ENCODE measurements around the gene KCTD2.

DNA sequence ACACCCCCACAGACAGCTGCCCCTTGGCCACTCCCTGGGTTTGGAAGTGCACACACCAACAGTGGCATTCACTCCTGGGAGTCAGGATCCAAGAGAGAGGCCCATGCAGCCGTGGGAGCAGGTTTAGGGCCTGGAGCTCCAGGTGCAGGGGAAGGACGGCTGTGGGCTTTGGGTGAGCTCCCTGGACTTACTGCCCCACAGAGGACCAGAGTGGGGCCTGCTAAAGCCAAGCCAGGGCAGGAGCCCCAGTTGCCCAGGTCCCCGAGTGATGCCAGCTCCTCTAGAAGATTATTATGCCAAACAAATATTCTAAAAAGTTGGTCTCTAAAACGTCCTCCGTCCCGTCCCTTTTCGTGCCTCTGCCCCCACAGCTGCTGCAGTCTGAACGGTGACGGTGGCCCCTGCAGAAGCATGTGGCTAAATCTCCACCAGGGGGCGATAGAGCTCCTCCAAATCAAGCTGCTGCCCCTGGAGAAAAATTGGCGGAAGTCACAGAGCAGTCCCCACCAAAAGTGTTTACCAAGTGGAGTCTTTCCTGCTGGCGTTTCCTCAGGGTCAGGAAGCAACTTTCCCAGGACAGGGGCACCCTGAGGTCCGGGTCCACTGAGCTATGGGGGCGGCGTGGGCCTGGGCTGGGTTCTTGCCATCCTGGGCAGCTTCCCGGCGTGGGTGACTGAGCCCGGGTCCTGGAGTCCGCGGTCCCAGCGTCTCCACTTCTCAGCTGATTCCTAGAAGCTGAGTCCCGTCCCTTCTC, 67.0 kb downstream of the KCTD2 start:
- TF ChIP-seq, protein P1, sequence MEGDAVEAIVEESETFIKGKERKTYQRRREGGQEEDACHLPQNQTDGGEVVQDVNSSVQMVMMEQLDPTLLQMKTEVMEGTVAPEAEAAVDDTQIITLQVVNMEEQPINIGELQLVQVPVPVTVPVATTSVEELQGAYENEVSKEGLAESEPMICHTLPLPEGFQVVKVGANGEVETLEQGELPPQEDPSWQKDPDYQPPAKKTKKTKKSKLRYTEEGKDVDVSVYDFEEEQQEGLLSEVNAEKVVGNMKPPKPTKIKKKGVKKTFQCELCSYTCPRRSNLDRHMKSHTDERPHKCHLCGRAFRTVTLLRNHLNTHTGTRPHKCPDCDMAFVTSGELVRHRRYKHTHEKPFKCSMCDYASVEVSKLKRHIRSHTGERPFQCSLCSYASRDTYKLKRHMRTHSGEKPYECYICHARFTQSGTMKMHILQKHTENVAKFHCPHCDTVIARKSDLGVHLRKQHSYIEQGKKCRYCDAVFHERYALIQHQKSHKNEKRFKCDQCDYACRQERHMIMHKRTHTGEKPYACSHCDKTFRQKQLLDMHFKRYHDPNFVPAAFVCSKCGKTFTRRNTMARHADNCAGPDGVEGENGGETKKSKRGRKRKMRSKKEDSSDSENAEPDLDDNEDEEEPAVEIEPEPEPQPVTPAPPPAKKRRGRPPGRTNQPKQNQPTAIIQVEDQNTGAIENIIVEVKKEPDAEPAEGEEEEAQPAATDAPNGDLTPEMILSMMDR (IDR thresholded peaks at IDR 0.05; ENCODE audit: poor library complexity): peak; percentile 94
- TF ChIP-seq EZH2phosphoT487 (IDR thresholded peaks at IDR 0.05; ENCODE audit: low read depth, severe bottlenecking, unreplicated experiment): no peak

All from hepatocyte (in vitro differentiated cells).